ENCODE results near the gene GRK5. TPM values are rescaled to one million over a fixed set of nuclear protein-coding genes. Genes with fewer than 3 reads are reported as not detected.

Gene GRK5
- total RNA-seq, 1 donor from 2014 or later = 54.1 TPM

DNA sequence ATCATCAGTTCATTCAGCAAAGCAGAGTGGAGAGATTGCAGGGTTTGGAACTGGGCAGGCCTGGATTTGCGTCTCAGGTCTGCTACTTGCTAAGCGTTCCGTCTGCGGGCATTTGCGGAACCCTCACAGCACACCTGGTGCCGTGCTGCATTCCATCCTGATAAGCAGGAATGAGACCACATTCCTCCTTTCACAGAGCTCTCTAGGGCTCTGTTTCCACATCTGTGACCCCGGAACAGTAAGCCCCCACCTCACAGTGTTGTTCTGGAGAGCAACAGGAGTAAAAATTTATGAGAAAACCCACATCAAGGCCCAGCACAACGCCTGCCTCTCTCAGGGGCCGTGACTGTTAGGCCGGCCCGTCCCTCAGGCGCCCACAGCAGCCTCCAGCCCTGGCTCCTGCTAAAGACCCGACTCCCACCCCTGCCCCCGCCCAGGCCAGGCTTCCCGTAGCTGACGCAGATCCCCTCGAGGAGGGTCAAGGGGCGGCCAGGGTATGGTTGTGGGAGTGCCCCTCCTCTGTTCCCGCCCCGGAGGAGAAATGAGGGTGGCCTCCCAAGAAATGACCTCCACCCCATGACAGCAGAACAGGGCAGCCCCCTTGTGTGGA lies 206.2 kb downstream of the GRK5 start:
- intact Hi-C loops (cut with DNase I) = loop anchor here (10.0 kb wide), 1 partner anchor 209 kb away; the partner anchor contains the start of gene GRK5
- DNase-seq (ENCODE audit: low spot score) = peak; percentile 80
- peak; percentile 46 for ATAC-seq

DNA sequence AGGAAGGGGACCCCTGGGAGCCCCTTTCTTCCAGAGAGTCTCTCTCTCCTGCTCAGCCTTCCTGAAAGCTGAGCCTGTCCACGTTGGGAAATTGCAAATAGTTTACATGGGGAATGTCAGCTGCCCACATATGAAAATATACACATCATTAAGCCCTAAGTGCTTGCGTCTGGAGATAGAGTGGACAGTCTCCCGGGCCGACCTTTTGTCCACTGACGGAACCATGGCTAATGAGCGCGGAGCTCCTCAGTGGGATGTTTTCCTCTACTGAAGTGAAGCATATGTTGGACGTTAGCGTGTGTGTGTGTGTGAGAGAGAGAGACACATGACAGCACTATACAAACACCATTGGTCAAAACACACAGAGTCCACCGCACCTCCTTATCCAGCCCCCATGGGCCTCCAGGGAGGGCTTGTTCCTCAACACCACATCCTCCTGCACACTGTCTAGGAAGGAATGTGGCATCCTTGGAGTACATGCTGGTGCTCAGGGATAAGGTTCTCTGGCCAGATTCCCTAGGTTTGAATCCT lies 206.8 kb downstream of the GRK5 start:
- intact Hi-C loops (cut with DNase I) = loop anchor here (10.0 kb wide), 1 partner anchor 209 kb away; the partner anchor contains the start of gene GRK5
- no peak for DNase-seq (ENCODE audit: low spot score)
- peak; percentile 33 for ATAC-seq

DNA sequence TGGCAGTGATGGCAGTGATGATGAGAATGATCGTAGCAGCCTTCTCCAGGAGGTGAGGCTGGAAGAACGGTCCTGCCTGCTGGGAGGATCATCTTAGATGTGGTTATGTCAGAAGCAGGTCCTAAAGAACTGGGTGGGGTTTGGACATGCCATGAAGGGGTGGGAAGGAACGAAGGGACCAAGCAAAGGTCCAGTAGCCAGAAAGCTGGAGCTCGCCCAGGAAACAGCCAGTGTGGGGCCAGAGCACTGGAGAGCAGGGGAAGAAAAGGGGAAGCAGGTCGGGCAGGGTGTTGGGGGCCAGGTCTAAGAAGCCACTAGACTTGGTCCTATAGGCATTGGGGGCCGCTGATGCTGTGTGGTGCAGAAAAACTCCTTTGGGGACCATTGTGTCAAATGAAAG lies 207.8 kb downstream of the GRK5 start:
- no peak for ATAC-seq
- intact Hi-C loops (cut with DNase I) = loop anchor here (10.0 kb wide), 1 partner anchor 210 kb away; the partner anchor contains the start of gene GRK5
- DNase-seq (ENCODE audit: low spot score) = no peak

DNA sequence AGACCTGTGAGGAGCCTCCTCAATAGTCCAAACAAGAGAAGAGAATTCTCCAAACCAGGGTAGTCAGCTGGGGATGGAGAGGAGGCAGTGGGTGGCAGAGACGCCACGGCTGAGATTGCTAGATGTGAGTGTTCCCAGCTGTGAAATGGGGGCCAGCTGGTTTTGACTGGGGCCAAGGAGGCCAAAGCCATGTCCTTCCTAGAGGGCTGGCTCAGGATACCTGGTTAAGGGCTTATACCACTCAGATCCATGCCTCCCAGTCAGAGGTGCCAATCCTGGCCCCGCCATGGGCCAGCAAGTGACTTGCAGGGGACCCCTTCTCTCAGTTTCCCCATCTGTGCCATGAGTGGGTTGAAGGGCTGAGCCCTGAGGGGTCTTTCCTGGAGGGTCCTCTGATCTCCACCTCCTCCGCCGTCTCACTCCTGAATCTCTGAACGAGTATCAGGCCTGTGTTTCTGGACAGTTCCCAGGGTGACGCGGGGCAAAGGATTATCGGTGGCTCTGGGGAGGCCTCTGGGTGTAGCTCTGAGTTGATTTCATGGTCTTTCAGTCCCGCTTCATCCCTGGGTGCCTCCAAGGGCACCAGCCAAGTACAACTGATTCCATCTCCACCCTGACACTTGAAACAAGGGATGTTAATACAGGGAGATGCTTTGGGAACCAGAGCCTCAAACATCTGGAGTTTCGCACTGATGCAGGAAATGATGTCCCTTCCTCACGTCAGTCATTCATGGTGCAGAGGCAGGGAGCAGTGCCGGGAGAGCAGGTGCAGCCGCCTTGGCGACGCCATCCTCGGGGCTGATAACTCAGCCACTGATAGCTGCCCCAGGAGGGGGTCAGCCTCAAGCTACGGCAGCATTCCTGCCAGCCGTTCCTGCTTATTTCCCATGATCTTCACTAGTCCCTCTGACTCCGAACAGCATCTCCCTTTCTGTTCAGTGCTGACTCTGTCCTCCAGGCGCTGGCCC lies 208.4 kb downstream of the GRK5 start:
- no peak for ATAC-seq
- intact Hi-C loops (cut with DNase I) = loop anchor here (10.0 kb wide), 1 partner anchor 211 kb away; the partner anchor contains the start of gene GRK5
- DNase-seq (ENCODE audit: low spot score) = no peak

DNA sequence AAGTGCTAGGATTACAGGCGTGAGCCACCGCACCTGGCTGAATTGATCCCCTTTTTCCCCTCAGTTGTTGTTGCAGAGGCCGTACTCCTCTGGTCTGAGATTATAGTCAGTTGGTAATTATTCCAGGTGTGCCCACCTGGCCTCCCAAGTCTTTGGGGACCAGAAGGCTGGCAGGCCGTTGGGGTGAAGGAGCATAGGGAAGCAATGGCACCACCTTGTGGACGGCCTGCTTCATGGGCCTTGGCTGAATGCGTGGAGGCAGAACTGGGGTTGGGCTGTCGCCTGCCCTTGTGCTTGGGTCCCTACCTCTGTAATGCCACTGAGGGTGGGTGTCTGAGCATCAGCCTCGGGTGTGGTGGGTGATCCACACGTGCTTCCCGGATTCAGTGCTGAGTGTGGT lies 209.5 kb downstream of the GRK5 start:
- intact Hi-C loops (cut with DNase I) = loop anchor here (10.0 kb wide), 1 partner anchor 212 kb away; the partner anchor contains the start of gene GRK5
- ATAC-seq (no peak), DNase-seq (ENCODE audit: low spot score) (peak; percentile 83)

DNA sequence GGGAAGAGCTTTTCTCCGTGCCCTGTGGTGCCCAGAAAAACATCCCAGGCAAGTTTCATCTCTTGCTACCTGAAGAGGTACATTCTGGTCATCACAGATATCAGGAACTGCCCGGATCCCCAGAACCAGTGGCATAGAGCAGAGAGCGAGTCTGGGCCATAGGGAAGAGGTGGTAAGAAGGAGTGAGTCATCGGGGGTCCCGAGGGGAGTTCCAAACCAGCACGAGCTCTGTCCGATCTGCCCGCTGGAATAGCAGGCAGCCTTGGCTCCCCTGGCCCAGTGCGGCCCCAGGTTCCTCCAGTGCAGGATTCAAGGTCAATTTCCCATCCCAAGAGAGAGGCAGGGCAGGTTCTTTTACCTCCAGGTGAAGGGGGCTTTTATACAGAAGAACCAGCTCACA lies 210.5 kb downstream of the GRK5 start:
- no peak for DNase-seq (ENCODE audit: low spot score)
- intact Hi-C loops (cut with DNase I) = loop anchor here (10.0 kb wide), 1 partner anchor 213 kb away; the partner anchor contains the start of gene GRK5
- no peak for ATAC-seq

DNA sequence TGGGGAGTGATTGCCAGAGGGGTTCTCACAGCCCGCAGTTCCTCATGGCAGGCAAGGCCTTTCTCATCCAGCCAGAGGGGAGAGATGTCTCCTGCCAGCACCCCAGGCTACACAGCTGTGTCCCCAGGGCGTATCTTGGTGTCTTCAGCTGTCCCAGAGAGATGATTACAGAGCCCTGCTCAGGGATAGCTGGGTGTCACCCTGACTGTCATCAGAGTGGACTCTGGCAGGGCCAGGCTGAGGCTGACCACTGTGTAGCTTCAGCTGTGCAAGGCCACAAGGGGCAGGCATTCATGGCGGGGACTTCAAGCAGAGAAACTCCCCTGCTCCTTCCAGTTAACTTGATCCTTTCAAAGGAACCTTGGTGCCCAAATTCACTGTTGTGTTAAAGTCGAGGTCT lies 211.0 kb downstream of the GRK5 start:
- intact Hi-C loops (cut with DNase I) = loop anchor here (10.0 kb wide), 1 partner anchor 214 kb away; the partner anchor contains the start of gene GRK5
- DNase-seq (ENCODE audit: low spot score) = no peak
- ATAC-seq = peak; percentile 17

DNA sequence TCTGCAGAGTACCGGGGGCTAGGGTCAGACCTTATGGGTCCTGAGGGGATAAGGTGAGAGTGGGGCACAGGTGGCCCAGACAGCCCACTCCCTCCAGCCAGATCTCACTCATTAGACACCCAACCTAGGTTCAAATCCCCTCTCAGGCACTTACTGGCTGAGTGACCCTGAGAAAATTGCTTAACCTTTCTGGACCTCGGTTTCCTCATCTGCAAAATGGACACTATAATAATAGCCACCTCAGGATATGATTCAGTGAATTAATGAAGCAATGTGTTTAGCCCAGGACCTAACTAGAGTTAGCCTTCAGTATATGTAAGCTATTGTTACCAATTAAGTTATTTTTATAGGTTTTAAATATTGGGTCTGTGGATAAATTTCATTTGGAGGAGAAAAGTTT lies 212.6 kb downstream of the GRK5 start:
- intact Hi-C loops (cut with DNase I) = loop anchor here (10.0 kb wide), 1 partner anchor 215 kb away; the partner anchor contains the start of gene GRK5
- no peak for DNase-seq (ENCODE audit: low spot score)
- ATAC-seq = no peak

DNA sequence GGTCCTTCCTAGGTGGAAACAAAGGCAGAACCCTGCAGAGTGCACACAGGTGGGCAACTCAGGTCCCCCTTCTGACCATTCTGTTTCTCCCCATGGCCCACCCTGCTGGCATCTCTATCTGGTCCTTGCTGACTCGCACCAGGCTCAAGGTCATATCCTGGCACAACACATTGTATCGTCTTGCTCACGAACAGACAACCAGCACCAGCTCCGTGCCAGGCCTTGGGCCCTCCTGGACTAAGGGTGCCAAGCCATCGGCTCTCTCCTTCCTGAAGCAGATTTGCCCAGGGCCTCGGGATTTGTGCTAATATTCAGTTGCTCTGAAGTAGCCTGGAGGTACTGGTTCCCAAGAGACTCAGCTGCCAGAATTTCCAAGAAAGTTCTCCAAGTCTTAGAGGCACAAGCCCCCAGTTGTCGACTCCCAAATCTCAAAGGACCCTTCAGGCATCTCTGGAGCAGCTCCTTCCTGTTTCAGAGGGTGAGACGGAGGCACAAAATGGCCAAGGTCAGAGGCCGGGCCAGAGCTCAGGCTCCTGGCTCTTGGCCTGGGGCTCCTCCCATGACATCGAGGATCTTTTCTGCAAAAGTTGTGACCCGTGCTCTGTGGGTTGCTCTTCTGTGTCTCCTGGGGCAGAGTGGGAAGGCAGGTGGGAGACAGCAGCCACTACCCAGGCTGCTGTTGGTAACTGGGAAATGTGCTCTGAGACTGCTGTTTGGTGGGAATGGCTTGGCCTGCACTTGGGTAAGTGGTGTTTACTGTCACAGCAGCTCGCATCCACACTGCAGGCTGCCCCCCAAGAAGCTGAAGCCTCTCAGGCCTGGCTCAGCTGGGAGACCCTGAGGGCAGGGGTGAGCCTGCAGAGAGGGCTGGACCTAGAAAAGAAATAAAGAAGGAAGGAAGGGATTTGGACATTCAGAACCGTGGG lies 213.8 kb downstream of the GRK5 start:
- peak; percentile 23 for ATAC-seq
- no peak for DNase-seq (ENCODE audit: low spot score)
- intact Hi-C loops (cut with DNase I) = no loop called here

DNA sequence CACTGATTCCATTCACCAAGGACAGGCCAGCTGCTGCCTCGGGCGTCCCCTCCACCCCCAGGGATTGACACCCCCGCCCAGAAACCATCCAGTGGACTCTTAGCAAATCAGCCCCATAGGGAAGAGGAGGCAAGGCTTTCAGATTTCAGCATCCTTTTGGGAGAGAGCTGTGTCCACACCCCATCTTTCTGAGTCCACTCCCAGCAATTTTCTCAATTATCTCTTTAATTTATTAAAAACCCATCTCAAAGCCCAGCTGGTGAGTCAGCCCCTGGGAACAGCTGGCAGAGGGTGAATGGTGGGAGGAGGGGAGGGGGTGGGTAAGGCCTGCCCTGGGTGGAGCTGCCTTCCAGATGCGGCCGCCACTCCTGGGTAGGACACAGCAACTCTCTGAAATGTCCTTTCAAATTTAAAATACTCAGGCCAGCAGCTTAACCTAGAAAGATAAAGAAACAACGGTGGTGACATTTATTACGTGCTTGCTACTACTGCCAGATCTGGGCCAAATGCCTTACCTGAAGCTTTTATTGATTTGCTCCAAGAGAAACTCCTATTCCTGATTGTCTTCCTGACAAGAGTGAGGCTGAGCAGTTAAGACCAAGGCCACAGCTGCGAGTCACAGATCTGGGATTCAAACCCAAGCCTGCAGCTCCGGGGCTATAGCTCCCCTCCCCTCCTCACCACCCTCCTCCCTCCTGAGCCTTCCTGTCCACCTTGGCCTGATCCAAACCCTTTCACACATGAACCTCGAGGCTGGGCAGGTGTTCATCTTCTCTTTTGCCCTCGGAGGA lies 214.7 kb downstream of the GRK5 start:
- ATAC-seq = peak; percentile 7

DNA sequence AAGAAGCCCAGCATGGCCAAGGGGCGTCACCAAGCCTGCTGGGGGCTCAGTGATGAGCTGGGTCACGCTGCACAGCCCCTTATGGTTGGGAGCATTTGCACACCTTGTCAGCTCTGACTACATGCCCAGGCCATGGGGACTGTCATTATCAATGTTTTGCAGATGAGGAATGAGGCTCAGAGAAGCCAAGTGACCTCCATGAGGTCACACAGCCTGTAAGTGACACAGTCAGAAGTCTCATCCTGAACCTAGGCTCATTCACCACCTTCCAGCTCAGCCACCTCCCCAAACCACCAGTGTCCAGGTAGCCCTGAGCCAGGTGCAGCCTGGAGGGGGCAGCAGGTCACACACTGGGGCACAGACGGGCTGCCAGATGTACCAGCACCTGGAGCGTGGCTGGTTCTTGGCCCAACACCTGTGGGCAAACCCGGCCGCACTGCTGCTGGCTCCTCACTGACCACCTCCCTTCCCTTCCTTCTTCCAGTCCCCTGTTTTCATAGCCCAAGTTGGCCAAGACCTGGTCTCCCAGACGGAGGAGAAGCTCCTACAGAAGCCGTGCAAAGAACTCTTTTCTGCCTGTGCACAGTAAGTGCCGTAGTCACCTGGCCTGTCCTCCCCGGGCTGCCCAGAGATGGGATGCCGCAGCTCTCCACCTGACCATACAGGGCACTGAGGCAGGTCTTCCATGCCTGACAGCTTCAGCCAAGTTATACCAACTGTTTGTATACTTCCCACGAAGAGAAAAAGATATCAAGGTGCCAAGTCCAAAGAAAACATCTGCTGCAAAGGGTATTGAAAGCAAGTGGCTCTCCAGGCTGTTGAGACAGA lies 215.5 kb downstream of the GRK5 start:
- intact Hi-C loops (cut with DNase I) = no loop called here
- DNase-seq (ENCODE audit: low spot score) = no peak
- no peak for ATAC-seq

More for the DNA sequence above, 214.7 kb downstream of the GRK5 start:
- no peak for DNase-seq (ENCODE audit: low spot score)
- intact Hi-C loops (cut with DNase I) = no loop called here

DNA sequence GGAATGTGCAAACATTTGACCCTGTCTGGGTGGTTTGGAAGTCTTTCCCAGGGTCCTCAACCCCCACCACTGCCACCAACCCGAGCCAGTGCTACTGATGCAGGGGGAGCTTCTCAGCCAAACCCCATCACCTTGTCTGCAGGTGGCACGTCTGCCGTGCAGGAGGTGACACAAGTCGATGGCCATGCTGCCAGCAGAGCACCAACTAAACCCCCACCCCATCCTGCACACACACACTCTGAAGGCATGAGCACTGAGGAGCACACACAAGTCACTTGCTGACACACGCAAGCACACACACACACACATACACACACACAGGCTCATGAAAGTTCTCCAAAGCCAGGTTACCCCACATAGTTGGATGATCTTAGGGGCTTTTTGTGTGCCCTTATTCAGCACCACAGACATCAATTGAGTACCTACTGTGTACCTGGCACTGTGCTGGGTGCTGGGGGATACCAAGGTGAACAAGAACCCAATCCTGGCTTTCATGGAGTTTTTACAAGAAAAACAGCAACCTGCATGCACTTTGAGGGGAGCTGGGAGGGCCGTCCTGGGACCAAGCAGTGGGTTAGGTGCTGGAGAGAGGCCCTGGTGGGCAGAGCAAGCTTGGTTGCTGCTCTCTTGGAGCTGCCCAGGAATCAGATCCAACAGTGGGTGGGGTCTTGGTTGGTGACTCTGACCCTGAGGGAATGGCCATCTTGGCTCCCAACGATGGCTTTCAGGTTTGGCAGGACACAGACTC lies 216.3 kb downstream of the GRK5 start:
- no peak for ATAC-seq
- DNase-seq (ENCODE audit: low spot score) = no peak
- intact Hi-C loops (cut with DNase I) = no loop called here

DNA sequence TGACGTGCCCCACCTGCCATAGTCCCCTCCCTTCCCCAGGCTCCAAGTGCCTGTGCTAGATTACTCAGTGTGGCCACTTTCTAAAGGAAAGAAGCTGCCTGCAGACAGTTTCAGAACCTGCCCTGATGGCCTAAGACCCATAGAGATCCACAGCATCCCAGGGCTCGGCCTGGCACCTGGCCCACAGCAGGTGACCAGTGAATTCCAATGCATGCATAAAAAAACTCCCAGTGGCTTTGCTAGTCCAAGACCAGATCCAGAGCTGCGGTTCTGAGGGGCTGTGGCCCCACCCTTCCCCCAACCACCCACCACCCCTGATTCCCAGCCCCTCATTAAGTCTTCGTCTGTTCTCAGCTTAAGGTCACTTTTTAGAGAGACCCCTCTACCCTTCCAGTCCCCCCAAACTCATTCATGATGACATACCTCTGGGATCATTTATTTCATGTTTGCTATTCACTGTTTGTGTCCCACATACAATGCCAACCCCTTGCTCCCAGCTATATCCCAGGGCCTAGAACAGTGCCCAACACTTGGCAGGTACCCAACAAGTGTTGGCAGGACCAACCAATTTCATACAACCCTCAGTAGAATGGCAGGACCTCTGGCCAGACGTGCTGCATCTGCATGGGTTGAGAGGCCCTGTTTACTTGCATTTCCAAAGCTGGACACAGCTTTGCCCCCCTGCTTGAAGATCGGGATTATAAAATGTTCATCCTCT lies 217.0 kb downstream of the GRK5 start:
- DNase-seq (ENCODE audit: low spot score) = no peak
- ATAC-seq = no peak
- intact Hi-C loops (cut with DNase I) = no loop called here

DNA sequence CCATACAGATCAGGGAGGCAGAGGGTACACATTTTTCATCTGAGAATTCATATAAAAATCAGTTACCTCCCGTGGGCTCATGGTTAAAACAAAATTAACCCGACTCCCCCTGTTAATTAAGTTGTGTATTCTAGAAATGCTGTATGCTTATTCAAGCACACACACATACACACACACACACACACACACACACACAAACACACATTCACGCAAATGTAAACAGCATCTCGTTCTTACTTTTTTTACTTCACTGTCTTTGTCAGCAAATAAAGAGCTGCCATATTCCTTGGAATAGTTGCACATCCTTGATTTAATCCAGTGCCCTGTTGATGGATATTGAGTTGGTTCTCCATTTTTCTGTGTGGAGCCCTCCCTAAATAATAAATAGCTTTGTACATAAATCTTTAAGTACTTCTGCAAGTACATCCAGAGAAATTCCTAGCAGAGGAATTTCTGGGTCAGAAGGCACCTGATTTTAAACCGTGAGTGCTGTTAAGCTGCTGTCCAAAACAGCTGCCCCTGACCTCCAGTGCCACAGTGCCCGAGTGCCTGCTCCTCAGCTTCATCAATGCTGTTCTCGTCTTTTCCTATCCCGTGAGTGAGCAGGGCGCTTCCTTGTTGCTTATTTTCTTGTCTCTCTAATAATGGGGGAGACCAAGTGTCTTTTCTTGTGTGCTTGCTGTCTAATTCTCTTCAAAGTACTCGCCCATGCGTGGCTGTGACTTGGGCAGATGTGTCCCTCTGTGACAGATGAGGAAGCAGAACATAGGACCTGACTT lies 217.9 kb downstream of the GRK5 start:
- ATAC-seq = no peak
- intact Hi-C loops (cut with DNase I) = no loop called here
- no peak for DNase-seq (ENCODE audit: low spot score)

DNA sequence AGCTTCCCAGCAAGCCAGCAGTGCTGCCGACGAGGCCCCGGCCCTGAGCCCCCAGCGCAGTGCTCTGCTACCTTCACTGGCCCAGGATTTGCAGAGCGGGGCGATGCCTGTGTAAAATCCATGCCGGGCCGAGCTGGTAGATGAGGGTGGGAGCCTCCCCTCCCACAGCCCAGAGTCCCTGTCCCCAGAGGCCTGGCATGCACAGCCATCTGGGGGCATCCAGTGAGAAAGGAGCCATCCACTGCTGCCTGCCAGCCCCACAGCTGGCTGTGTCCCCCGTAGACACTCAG lies 218.5 kb downstream of the GRK5 start:
- DNase-seq (ENCODE audit: low spot score) (no peak), ATAC-seq (no peak)
- intact Hi-C loops (cut with DNase I) = no loop called here

Measured in sciatic nerve (tissue), 2 donors.